HG03378 (cell line): ENCODE measurements around the gene MTX3.

Experiments used
- ATAC-seq: cut with Tn5 transposase; IDR thresholded peaks from one replicate; pipeline ENCODE4 v1.9.1; 2021; ENCODE audit warnings: mild to moderate bottlenecking, moderate library complexity; ENCODE audit not compliant: unreplicated experiment

Gene MTX3

GRCh38 chr5:79936002-79936645, 54.9 kb downstream of the MTX3 start:
- ATAC-seq = no peak

- ATAC-seq = no peak
Observed at GRCh38 chr5:79934681-79935080, 56.4 kb downstream of the MTX3 start.

GRCh38 chr5:79932510-79933504, 58.3 kb downstream of the MTX3 start:
- ATAC-seq = no peak

- no peak for ATAC-seq
Observed at GRCh38 chr5:79931866-79932265, 59.2 kb downstream of the MTX3 start.

- ATAC-seq = no peak
Observed at GRCh38 chr5:79931409-79931808, 59.7 kb downstream of the MTX3 start.

GRCh38 chr5:79929095-79929494, 62.0 kb downstream of the MTX3 start:
- no peak for ATAC-seq
